ENCODE measurements around the gene GNG14. TPM values are rescaled to one million over a fixed set of nuclear protein-coding genes. Genes with fewer than 3 reads are reported as not detected.

Gene GNG14
- total and polyA plus RNA-seq, 2 donors (not counting 3 experiments of a cell fraction or from before 2014, with no cell fraction given) = not detected

- Histone ChIP-seq H3K79me2 (ENCODE audit: control insufficient read depth, insufficient read depth, low read length) (no peaks in the 10 kb centered on the region), H3K9me1 (replicated peaks; ENCODE audit: control insufficient read depth, extremely low read depth, insufficient read depth, low read length) (no peaks in the 10 kb centered on the region), H3K9ac (replicated peaks; ENCODE audit: extremely low read depth, insufficient read depth, low read length) (no peak overlapping the region), H3K4me1 (ENCODE audit: control insufficient read depth, extremely low read depth, insufficient read depth, low read length) (peaks cover 15% of the 10 kb centered on the region), H3K27me3 (ENCODE audit: control insufficient read depth in 2 of 2, insufficient read depth in 2 of 2, low read length in 2 of 2) (no peaks in the 10 kb centered on the region), H3K36me3 (ENCODE audit: control insufficient read depth in 2 of 2, extremely low read depth in 1 of 2, insufficient read depth in 2 of 2, low read length in 2 of 2) (peaks cover 0 to 3% of the 10 kb centered on the region in 2 experiments), H4K20me1 (replicated peaks; ENCODE audit: control insufficient read depth, extremely low read depth, insufficient read depth, low read length) (no peaks in the 10 kb centered on the region), H3K4me2 (ENCODE audit: insufficient read depth, low read length) (no peak overlapping the region), H3K4me3 (replicated peaks in 1 of 3; ENCODE audit: insufficient read depth in 1 of 3, low read depth in 1 of 3, low read length in 3 of 3) (no peak overlapping the region), H2AFZ (ENCODE audit: low read depth, low read length) (no peak overlapping the region), H3K9me3 (replicated peaks; ENCODE audit: control insufficient read depth, insufficient read depth, low read length) (no peaks in the 10 kb centered on the region), H3K27ac (ENCODE audit: insufficient read depth, low read depth, low read length) (no peak overlapping the region)
- ChIA-PET POLR2A (no interaction called here), CTCF (interaction anchor here (0.6 kb wide), 1 partner anchor 63 kb away, joined by 3 read pairs; no protein-coding TSS in a partner anchor)
- TF ChIP-seq MYC (IDR thresholded peaks at IDR 0.05; ENCODE audit: low read depth, low read length) (no peak), FOS (IDR thresholded peaks at IDR 0.05; ENCODE audit: borderline replicate concordance, insufficient read depth, low read length) (no peak), MAX (IDR thresholded peaks at IDR 0.05; ENCODE audit: insufficient read depth, insufficient read length) (no peak), POLR2AphosphoS5 (IDR thresholded peaks at IDR 0.05; ENCODE audit: insufficient read depth, low read depth, low read length) (no peak), JUN (IDR thresholded peaks at IDR 0.05; ENCODE audit: borderline replicate concordance, insufficient read depth, insufficient read length, low read depth) (no peak), CTCF (IDR thresholded peaks at IDR 0.05; ENCODE audit: extremely low read depth in 1 of 2, insufficient read depth in 1 of 2, low read depth in 1 of 2, low read length in 2 of 2) (no peak), POLR2A (IDR thresholded peaks at IDR 0.05; ENCODE audit: low read depth, low read length) (no peak), EZH2 (IDR thresholded peaks at IDR 0.05; ENCODE audit: borderline replicate concordance, low read depth, low read length, severe bottlenecking) (no peak), GATA2 (IDR thresholded peaks at IDR 0.05; ENCODE audit: insufficient read depth, insufficient read length, low read depth, low read length) (no peak)
- no TSS peak for BruUV-seq (replicated peaks)
- intact Hi-C loops (cut with micrococcal nuclease) = no loop called here
- dilution Hi-C loops (cut with MboI; ENCODE audit: extremely low pct_ligation_motif_present, low sequenced_read_pairs) = no loop called here
- no peak for FAIRE-seq
- no peak for DNase-seq (ENCODE audit: low read depth, low spot score)
Measured at GRCh38 chr19:12694641-12695040, 6.8 kb downstream of the GNG14 start.

Measured in endothelial cell of umbilical vein (primary cell).